NCI-H345 treated with DMSO at 0.1 percent for 48 hours (cell line): ENCODE data around the gene TMEM9.

Experiments used
- DNase-seq: peaks from one replicate; lab custom pipeline; 2025; ENCODE audit not compliant: unreplicated experiment; lab: John Stamatoyannopoulos, UW

The TMEM9 gene

GRCh38 chr1:201085902-201086735, 68.2 kb downstream of the TMEM9 start:
- peak; percentile 21 for DNase-seq
